Measurements from ENCODE around the gene ELL2.
"Not testable (repeated sequence)": the region's sequence is repeated elsewhere in the genome, so short reads cannot be mapped to it uniquely, and the experiment has no call there.

The ELL2 gene

GRCh38 chr5:95869173-95869855 is 92.3 kb downstream of the ELL2 start:
- Histone ChIP-seq H3K4me1 (peaks cover 55 to 100% (median 95%) of the 10 kb centered on the region in 10 experiments), H3K4me3 (peak overlapping the region in 7 of 10 experiments; percentile 6 to 52 (median 30); a peak in 9 of 20 replicates), H3K9ac (peak overlapping the region; percentile 75 to 86 (median 80); a peak in 21 of 22 replicates), H3K9me3 (replicated peaks in 1 of 11) (peaks cover 0 to 21% (median 3%) of the 10 kb centered on the region in 11 experiments; a peak in 12 of 22 replicates), H3K27ac (peak overlapping the region; percentile 88 to 98 (median 95)), H3K4me2 (peak overlapping the region; percentile 78 to 97 (median 88))
- not testable (repeated sequence) for H4K20me1 ChIP-seq, H3K36me3 ChIP-seq, H3K27me3 ChIP-seq
- peak in 1 of 11 experiments; percentile 39; a peak in 1 of 22 replicates for TF ChIP-seq Cebpa-rat (IDR thresholded peaks at IDR 0.05)

GRCh38 chr5:95868136-95868535 is 93.5 kb downstream of the ELL2 start:
- no peak for TF ChIP-seq Cebpa-rat (IDR thresholded peaks at IDR 0.05)
- H3K4me3 ChIP-seq = no peak overlapping the region
- peak overlapping the region in 7 of 11 experiments; percentile 78 to 86 (median 83); a peak in 10 of 22 replicates for H3K9ac ChIP-seq
- H3K27ac ChIP-seq = peak overlapping the region; percentile 88 to 98 (median 95); a peak in 21 of 22 replicates
- H3K4me1 ChIP-seq = peaks cover 67 to 100% (median 92%) of the 10 kb centered on the region in 10 experiments
- peak overlapping the region; percentile 78 to 97 (median 88) for H3K4me2 ChIP-seq
- H4K20me1 ChIP-seq = no peaks in the 10 kb centered on the region
- no peaks in the 10 kb centered on the region for H3K27me3 ChIP-seq
- peaks cover 0 to 21% (median 3%) of the 10 kb centered on the region in 11 experiments; a peak in 12 of 22 replicates for H3K9me3 ChIP-seq (replicated peaks in 1 of 11)
- peaks cover 0 to 3% (median 0%) of the 10 kb centered on the region in 11 experiments; a peak in 1 of 22 replicates for H3K36me3 ChIP-seq

- Histone ChIP-seq H3K4me2 (peak overlapping the region in 10 of 11 experiments; percentile 2 to 97 (median 82); a peak in 18 of 22 replicates), H4K20me1 (no peaks in the 10 kb centered on the region), H3K27ac (peak overlapping the region; percentile 37 to 98 (median 95); a peak in 21 of 22 replicates), H3K27me3 (no peaks in the 10 kb centered on the region), H3K36me3 (peaks cover 0 to 3% (median 0%) of the 10 kb centered on the region in 11 experiments; a peak in 1 of 22 replicates), H3K4me3 (no peak overlapping the region), H3K4me1 (peaks cover 77 to 100% (median 92%) of the 10 kb centered on the region in 10 experiments), H3K9ac (peak overlapping the region in 4 of 11 experiments; percentile 3 to 25 (median 20); a peak in 4 of 22 replicates), H3K9me3 (replicated peaks in 1 of 11) (peaks cover 0 to 21% (median 3%) of the 10 kb centered on the region in 11 experiments; a peak in 12 of 22 replicates)
- no peak for TF ChIP-seq Cebpa-rat (IDR thresholded peaks at IDR 0.05)
These were observed 95.1 kb downstream of the ELL2 start for GRCh38 chr5:95866435-95867040.

- H3K27ac ChIP-seq = peak overlapping the region; percentile 92 to 98 (median 97)
- peaks cover 0 to 21% (median 3%) of the 10 kb centered on the region in 11 experiments; a peak in 12 of 22 replicates for H3K9me3 ChIP-seq (replicated peaks in 1 of 11)
- no peaks in the 10 kb centered on the region for H3K27me3 ChIP-seq
- peak overlapping the region in 8 of 11 experiments; percentile 16 to 90 (median 86); a peak in 13 of 22 replicates for H3K9ac ChIP-seq
- TF ChIP-seq Cebpa-rat (IDR thresholded peaks at IDR 0.05) = peak in 1 of 11 experiments; percentile 11; a peak in 1 of 22 replicates
- no peaks in the 10 kb centered on the region for H4K20me1 ChIP-seq
- peaks cover 0 to 3% (median 0%) of the 10 kb centered on the region in 11 experiments; a peak in 1 of 22 replicates for H3K36me3 ChIP-seq
- peak overlapping the region in 6 of 10 experiments; percentile 46 to 56 (median 50); a peak in 6 of 20 replicates for H3K4me3 ChIP-seq
- H3K4me2 ChIP-seq = peak overlapping the region; percentile 70 to 97 (median 84)
- H3K4me1 ChIP-seq = peaks cover 77 to 100% (median 92%) of the 10 kb centered on the region in 10 experiments
These were observed 96.6 kb downstream of the ELL2 start for GRCh38 chr5:95864944-95865504.

- Histone ChIP-seq H3K36me3 (peaks cover 0 to 3% (median 0%) of the 10 kb centered on the region in 11 experiments; a peak in 1 of 22 replicates), H3K9me3 (replicated peaks in 1 of 11) (peaks cover 0 to 21% (median 3%) of the 10 kb centered on the region in 11 experiments; a peak in 12 of 22 replicates), H3K4me2 (peak overlapping the region; percentile 70 to 97 (median 84)), H3K4me1 (peaks cover 78 to 100% (median 93%) of the 10 kb centered on the region in 10 experiments), H3K27ac (peak overlapping the region; percentile 92 to 98 (median 97)), H3K4me3 (peak overlapping the region in 8 of 10 experiments; percentile 46 to 56 (median 49); a peak in 11 of 20 replicates), H3K9ac (peak overlapping the region in 9 of 11 experiments; percentile 80 to 90 (median 85); a peak in 12 of 22 replicates), H4K20me1 (no peaks in the 10 kb centered on the region), H3K27me3 (no peaks in the 10 kb centered on the region)
- TF ChIP-seq Cebpa-rat (IDR thresholded peaks at IDR 0.05) = no peak
These were observed 97.2 kb downstream of the ELL2 start for GRCh38 chr5:95864456-95864855.

- Histone ChIP-seq H3K36me3 (peaks cover 0 to 3% (median 0%) of the 10 kb centered on the region in 11 experiments; a peak in 1 of 22 replicates), H3K4me3 (peak overlapping the region in 9 of 10 experiments; percentile 2 to 56 (median 48); a peak in 17 of 20 replicates), H3K27me3 (no peaks in the 10 kb centered on the region), H4K20me1 (no peaks in the 10 kb centered on the region), H3K4me1 (peaks cover 77 to 100% (median 91%) of the 10 kb centered on the region in 10 experiments), H3K9ac (peak overlapping the region; percentile 80 to 90 (median 85)), H3K27ac (peak overlapping the region; percentile 92 to 98 (median 97)), H3K9me3 (replicated peaks in 1 of 11) (peaks cover 0 to 21% (median 3%) of the 10 kb centered on the region in 11 experiments; a peak in 12 of 22 replicates), H3K4me2 (peak overlapping the region; percentile 70 to 97 (median 85))
- peak; percentile 85 to 99 (median 97); a peak in 21 of 22 replicates for TF ChIP-seq Cebpa-rat (IDR thresholded peaks at IDR 0.05)
These were observed 98.3 kb downstream of the ELL2 start for GRCh38 chr5:95863383-95863757.

GRCh38 chr5:95862671-95863382 is 98.8 kb downstream of the ELL2 start:
- Histone ChIP-seq H3K4me3 (peak overlapping the region; percentile 2 to 56 (median 48); a peak in 16 of 20 replicates), H3K9me3 (replicated peaks in 1 of 11) (peaks cover 0 to 16% (median 3%) of the 10 kb centered on the region in 11 experiments; a peak in 12 of 22 replicates), H4K20me1 (no peaks in the 10 kb centered on the region), H3K27me3 (no peaks in the 10 kb centered on the region), H3K9ac (peak overlapping the region; percentile 80 to 90 (median 85)), H3K27ac (peak overlapping the region; percentile 92 to 98 (median 97)), H3K36me3 (peaks cover 0 to 3% (median 0%) of the 10 kb centered on the region in 11 experiments; a peak in 1 of 22 replicates), H3K4me2 (peak overlapping the region; percentile 70 to 97 (median 85)), H3K4me1 (peaks cover 77 to 100% (median 91%) of the 10 kb centered on the region in 10 experiments)
- TF ChIP-seq Cebpa-rat (IDR thresholded peaks at IDR 0.05) = no peak
